HCT116 (cell line): ENCODE data around the gene TCF7L2. TPM values are rescaled to one million over a fixed set of nuclear protein-coding genes. Genes with fewer than 3 reads are reported as not detected.
A peak's percentile ranks its signal among the peaks of the same experiment; 100 is the strongest.

Experiments
- ATAC-seq: fragments of 200-7000 bp; cut with Tn5 transposase; 2 replicates; pipeline ENCODE4 v1.9.1; 2020; ENCODE audit warnings: mild to moderate bottlenecking, moderate library complexity
- BruUV-seq: library from RNA; stranded (reverse); fragments of 400-500 nt; replicated peaks from 2 replicates; lab custom pipeline; 2021; lab: Mats Ljungman, UMichigan
- CTCF ChIA-PET: fragments of 300-600 bp; sonication (Branson Sonifier 250); formaldehyde crosslinking; loops from one replicate; lab custom pipeline; 2021; ENCODE audit warnings: antibody characterized with exemption; lab: Charles Lee
- POLR2A ChIA-PET: fragments of 300-600, 350-600 bp; sonication (Branson Sonifier 250); formaldehyde crosslinking; loops from one replicate; lab custom pipeline; 2021; ENCODE audit warnings: antibody characterized with exemption; lab: Charles Lee
- RAD21 ChIA-PET, 2 experiments: fragments of 300-600 bp; sonication (Branson Sonifier 250); formaldehyde crosslinking; loops; one replicate each; lab custom pipeline; 2023; ENCODE audit warnings: low total read pairs in 2 of 2; ENCODE audit not compliant: uncharacterized antibody in 2 of 2, unreplicated experiment in 2 of 2, low non-redundant PET in 1 of 2; lab: Charles Lee
- DNase-seq: peaks from one replicate; pipeline ENCODE4 v3.0.0-alpha.2; 2010; ENCODE audit warnings: low read depth, low spot score
- H2AFZ ChIP-seq: fragments of 200-600 bp; shearing (Covaris generic), sonication (generic); 2 replicates; pipeline ENCODE4 v1.6.1; 2017; ENCODE audit warnings: low read depth, mixed run types, mixed read lengths, antibody characterized with exemption, low read length; ENCODE audit not compliant: poor library complexity, severe bottlenecking
- H3K27ac ChIP-seq: 2 replicates; pipeline ENCODE4 v1.5.1; 2012; ENCODE audit warnings: low read depth, low read length
- H3K27me3 ChIP-seq: fragments of 200-600 bp; sonication (generic); 2 replicates; pipeline ENCODE4 v1.6.1; 2016; ENCODE audit warnings: mixed run types, low read length, mixed read lengths; ENCODE audit not compliant: insufficient read depth
- H3K36me3 ChIP-seq, 2 experiments: fragments of 200-500 bp in 1 of 2; fragments of 200-600 bp in 1 of 2; sonication (Bioruptor generic) in 1 of 2; sonication (generic) in 1 of 2; 2 replicates each; pipeline versions ENCODE4 v1.5.1 to v1.6.1; 2014 to 2016; ENCODE audit warnings: low read length in 2 of 2, inconsistent platforms in 1 of 2, mixed read lengths in 1 of 2, mixed run types in 1 of 2; ENCODE audit not compliant: insufficient read depth in 2 of 2, control insufficient read depth in 1 of 2
- H3K4me1 ChIP-seq, 2 experiments: fragments of 200-600 bp in 1 of 2; sonication (generic) in 1 of 2; 2 replicates each; pipeline versions ENCODE4 v1.5.1 to v1.6.1; 2012 to 2017; ENCODE audit warnings: low read length in 2 of 2, inconsistent platforms in 1 of 2, mild to moderate bottlenecking in 1 of 2, mixed read lengths in 1 of 2, mixed run types in 1 of 2, moderate library complexity in 1 of 2; ENCODE audit not compliant: insufficient read depth in 2 of 2, control insufficient read depth in 1 of 2
- H3K4me2 ChIP-seq: fragments of 200-600 bp; sonication (generic); 2 replicates; pipeline ENCODE4 v1.6.1; 2017; ENCODE audit warnings: mixed run types, low read length, mixed read lengths
- H3K4me3 ChIP-seq, 2 experiments: fragments of 200-600 bp in 1 of 2; sonication (generic) in 1 of 2; replicated peaks in 1 of 2; 2 replicates each; pipeline ENCODE4 v1.5.1; 2011 to 2016; ENCODE audit warnings: low read length in 2 of 2, control low read depth in 1 of 2, low read depth in 1 of 2, mild to moderate bottlenecking in 1 of 2, mixed read lengths in 1 of 2, mixed run types in 1 of 2
- H3K79me2 ChIP-seq: fragments of 200-600 bp; sonication (generic); 2 replicates; pipeline ENCODE4 v1.6.1; 2017; ENCODE audit warnings: mild to moderate bottlenecking, mixed run types, low read length, moderate library complexity, mixed read lengths; ENCODE audit not compliant: insufficient read depth
- H3K9ac ChIP-seq: fragments of 200-600 bp; sonication (generic); 2 replicates; pipeline ENCODE4 v1.6.1; 2016; ENCODE audit warnings: low read length, mixed read lengths
- H3K9me2 ChIP-seq: fragments of 200-600 bp; sonication (generic), shearing (Covaris generic); 2 replicates; pipeline ENCODE4 v1.6.1; 2017; ENCODE audit warnings: mixed run types, mild to moderate bottlenecking, moderate library complexity; ENCODE audit not compliant: insufficient read depth
- H3K9me3 ChIP-seq, 2 experiments: fragments of 200-500 bp in 1 of 2; fragments of 200-600 bp in 1 of 2; sonication (Bioruptor generic) in 1 of 2; sonication (generic) in 1 of 2; 2 replicates each; pipeline ENCODE4 v1.6.1; 2014 to 2017; ENCODE audit warnings: low read length in 2 of 2, mixed read lengths in 2 of 2, inconsistent platforms in 1 of 2, low read depth in 1 of 2, mild to moderate bottlenecking in 1 of 2, mixed run types in 1 of 2, moderate library complexity in 1 of 2; ENCODE audit not compliant: control insufficient read depth in 1 of 2, insufficient read depth in 1 of 2
- H4K20me1 ChIP-seq: fragments of 200-600 bp; sonication (generic), shearing (Covaris generic); 2 replicates; pipeline ENCODE4 v1.6.1; 2017; ENCODE audit warnings: mixed run types, mild to moderate bottlenecking, moderate library complexity; ENCODE audit not compliant: insufficient read depth
- CEBPB ChIP-seq: IDR thresholded peaks from 2 replicates; pipeline ENCODE4 v1.6.1; 2012; ENCODE audit warnings: low read depth
- EGR1 ChIP-seq: IDR thresholded peaks from 2 replicates; pipeline ENCODE4 v1.6.1; 2012; ENCODE audit warnings: low read depth
- JUND ChIP-seq: IDR thresholded peaks from 2 replicates; pipeline ENCODE4 v1.6.1; 2012
- POLR2AphosphoS5 ChIP-seq: IDR thresholded peaks from 2 replicates; pipeline ENCODE4 v1.6.1; 2011; ENCODE audit warnings: mild to moderate bottlenecking, low read depth, low read length, moderate library complexity
- intact Hi-C: fragments of 100-400 bp; cut with micrococcal nuclease; formaldehyde crosslinking; loops from 2 replicates; pipeline ENCODE4 v1.10.0; 2022
- total RNA-seq: library from RNA; stranded (reverse); gene quantifications from one replicate; pipeline ENCODE4 v1.2.1, GENCODE V29; 2021; ENCODE audit not compliant: unreplicated experiment

TCF7L2 gene
- total RNA-seq, 1 experiment from 2014 or later = 164 TPM

- POLR2A ChIA-PET = no interaction called here
- no peaks in the 10 kb centered on the region for H3K9me3 ChIP-seq
- H3K4me3 ChIP-seq = no peak overlapping the region
- TF ChIP-seq POLR2AphosphoS5 = 0 out of 2 replicates have a peak, but pooled peaks have one; percentile 6
- TF ChIP-seq EGR1 = no peak
- H4K20me1 ChIP-seq = 0 out of 2 replicates have a peak, but pooled peaks cover 5% of the 10 kb centered on the region
- BruUV-seq = no TSS peak
- no peak overlapping the region for H3K27ac ChIP-seq
- CTCF ChIA-PET = no interaction called here
- no peaks in the 10 kb centered on the region for H3K4me1 ChIP-seq
- H3K27me3 ChIP-seq = no peaks in the 10 kb centered on the region
- RAD21 ChIA-PET = no interaction called here
- intact Hi-C loops = no loop called here
- DNase-seq (no peak), ATAC-seq (no peak)
- no peak overlapping the region for H2AFZ ChIP-seq
- no peaks in the 10 kb centered on the region for H3K9me2 ChIP-seq
- H3K9ac ChIP-seq = no peak overlapping the region
- no peaks in the 10 kb centered on the region for H3K79me2 ChIP-seq
- no peak overlapping the region for H3K4me2 ChIP-seq
- H3K36me3 ChIP-seq = peaks cover 32 to 37% of the 10 kb centered on the region in 2 experiments; a peak in 3 of 4 replicates
Measured at GRCh38 chr10:113168584-113168983, 218.5 kb downstream of the TCF7L2 start.

GRCh38 chr10:113169111-113169510, 219.1 kb downstream of the TCF7L2 start:
- intact Hi-C loops = no loop called here
- Histone ChIP-seq H3K4me3 (no peak overlapping the region), H3K36me3 (peaks cover 27 to 33% of the 10 kb centered on the region in 2 experiments; a peak in 3 of 4 replicates), H3K27me3 (no peaks in the 10 kb centered on the region), H4K20me1 (0 out of 2 replicates have a peak, but pooled peaks cover 5% of the 10 kb centered on the region), H3K4me1 (no peaks in the 10 kb centered on the region), H3K9me3 (no peaks in the 10 kb centered on the region), H3K27ac (no peak overlapping the region), H3K9me2 (no peaks in the 10 kb centered on the region), H3K4me2 (no peak overlapping the region), H3K79me2 (no peaks in the 10 kb centered on the region), H2AFZ (no peak overlapping the region), H3K9ac (no peak overlapping the region)
- POLR2A ChIA-PET = no interaction called here
- no peak for DNase-seq
- 0 out of 2 replicates have a peak, but pooled peaks have one; percentile 7 for TF ChIP-seq POLR2AphosphoS5
- no peak for TF ChIP-seq JUND
- no peak for TF ChIP-seq CEBPB
- CTCF ChIA-PET = no interaction called here
- BruUV-seq = TSS peak; percentile 0
- RAD21 ChIA-PET = no interaction called here
- peak; percentile 15; the same call in 1 of the 2 replicates for ATAC-seq
